Testis (tissue), 2 donors: Measurements from ENCODE around the gene SUGP2.

Experiments used
- CTCF ChIP-seq, 3 experiments: fragments of 450-650 bp in 2 of 3; fragments of 200-600 bp in 1 of 3; sonication (generic) in 1 of 3; IDR thresholded peaks; one replicate each; pipeline ENCODE4 v1.5.1; 2016 to 2019; ENCODE audit warnings: antibody characterized with exemption in 3 of 3, mild to moderate bottlenecking in 2 of 3, moderate library complexity in 1 of 3
- POLR2A ChIP-seq: fragments of 450-650 bp; IDR thresholded peaks from one replicate; pipeline ENCODE4 v1.6.1; 2017; ENCODE audit warnings: antibody characterized with exemption, mild to moderate bottlenecking, moderate library complexity

GRCh38 chr19:18982669-18983068 is 50.6 kb downstream of the SUGP2 start:
- TF ChIP-seq CTCF (IDR thresholded peaks at IDR 0.05), result no peak
- no peak for TF ChIP-seq POLR2A
